CD14-positive monocyte (primary cell): ENCODE data around the gene BMP7. TPM values are rescaled to one million over a fixed set of nuclear protein-coding genes. Genes with fewer than 3 reads are reported as not detected.

Experiments used
- DNase-seq, 3 donors: peaks; one replicate each; pipeline ENCODE4 v3.0.0-alpha.2; 2011 to 2022
- H2AFZ ChIP-seq: 2 replicates; pipeline ENCODE4 v1.6.0; 2012; ENCODE audit warnings: mild to moderate bottlenecking, low read depth, low read length, inconsistent platforms; ENCODE audit not compliant: insufficient read depth, poor library complexity, severe bottlenecking
- H3K27ac ChIP-seq, 2 donors: 1 replicate in 1 of 2; 2 replicates in 1 of 2; pipeline ENCODE4 v1.5.1; 2012 to 2013; ENCODE audit warnings: low read length in 2 of 2, control low read depth in 1 of 2, inconsistent platforms in 1 of 2, low read depth in 1 of 2, mild to moderate bottlenecking in 1 of 2
- H3K27me3 ChIP-seq, 2 donors: one replicate each; pipeline versions ENCODE4 v1.6.0 to v1.6.1; 2011 to 2013; ENCODE audit warnings: low read length in 2 of 2; ENCODE audit not compliant: control insufficient read depth in 2 of 2, insufficient read depth in 2 of 2
- H3K36me3 ChIP-seq, 2 donors: replicated peaks in 1 of 2; 1 replicate in 1 of 2; 2 replicates in 1 of 2; pipeline versions ENCODE4 v1.5.1 to v1.6.1; 2012 to 2013; ENCODE audit warnings: low read length in 2 of 2, control low read depth in 1 of 2, inconsistent platforms in 1 of 2, mild to moderate bottlenecking in 1 of 2; ENCODE audit not compliant: insufficient read depth in 2 of 2, control insufficient read depth in 1 of 2
- H3K4me1 ChIP-seq, 2 donors: 1 replicate in 1 of 2; 2 replicates in 1 of 2; pipeline versions ENCODE4 v1.5.1 to v1.6.1; 2012 to 2013; ENCODE audit warnings: low read length in 2 of 2, control low read depth in 1 of 2, inconsistent platforms in 1 of 2, mild to moderate bottlenecking in 1 of 2, moderate library complexity in 1 of 2; ENCODE audit not compliant: insufficient read depth in 2 of 2, control insufficient read depth in 1 of 2
- H3K4me2 ChIP-seq: replicated peaks from 2 replicates; pipeline ENCODE3; 2012; ENCODE audit warnings: low read length, moderate library complexity, mild to moderate bottlenecking; ENCODE audit not compliant: poor library complexity, severe bottlenecking; ENCODE audit errors: extremely low read depth
- H3K4me3 ChIP-seq, 3 experiments: fragments of 200-600 bp in 1 of 3; sonication (generic) in 1 of 3; replicated peaks in 1 of 3; 1 replicate in 2 of 3; 2 replicates in 1 of 3; pipeline ENCODE4 v1.5.1; 2011 to 2013; ENCODE audit warnings: low read length in 3 of 3, mild to moderate bottlenecking in 3 of 3, control low read depth in 2 of 3, low read depth in 2 of 3, inconsistent platforms in 1 of 3, moderate library complexity in 1 of 3
- H3K79me2 ChIP-seq: 2 replicates; pipeline ENCODE4 v1.6.0; 2012; ENCODE audit warnings: mild to moderate bottlenecking, control low read depth, inconsistent platforms, low read length, moderate library complexity; ENCODE audit not compliant: insufficient read depth
- H3K9ac ChIP-seq: 2 replicates; pipeline ENCODE4 v1.6.0; 2017; ENCODE audit warnings: low read length, mild to moderate bottlenecking; ENCODE audit not compliant: insufficient read depth, poor library complexity, severe bottlenecking
- H3K9me3 ChIP-seq, 2 donors: replicated peaks in 1 of 2; 1 replicate in 1 of 2; 2 replicates in 1 of 2; pipeline versions ENCODE4 v1.5.1 to v1.6.1; 2012 to 2013; ENCODE audit warnings: low read length in 2 of 2, control low read depth in 1 of 2; ENCODE audit not compliant: control insufficient read depth in 1 of 2, insufficient read depth in 1 of 2
- H4K20me1 ChIP-seq: 2 replicates; pipeline ENCODE4 v1.6.0; 2012; ENCODE audit warnings: mild to moderate bottlenecking, low read length, control low read depth, moderate library complexity; ENCODE audit not compliant: insufficient read depth
- H3K27ac Mint-ChIP-seq, 7 donors: one replicate each; pipeline ENCODE4 v1.8.0; 2020; ENCODE audit warnings: mild to moderate bottlenecking in 7 of 7, mixed read lengths in 7 of 7, moderate library complexity in 6 of 7, inconsistent platforms in 2 of 7
- H3K27me3 Mint-ChIP-seq, 3 donors: one replicate each; pipeline ENCODE4 v1.8.0; 2021 to 2022; ENCODE audit warnings: low read depth in 3 of 3, mild to moderate bottlenecking in 3 of 3, mixed read lengths in 3 of 3, moderate library complexity in 3 of 3, inconsistent platforms in 1 of 3
- H3K36me3 Mint-ChIP-seq, 2 donors: one replicate each; pipeline ENCODE4 v1.8.0; 2020; ENCODE audit warnings: mixed read lengths in 2 of 2, inconsistent platforms in 1 of 2, mild to moderate bottlenecking in 1 of 2
- H3K4me1 Mint-ChIP-seq: one replicate; pipeline ENCODE4 v1.8.0; 2020; ENCODE audit warnings: mild to moderate bottlenecking, mixed read lengths
- H3K4me3 Mint-ChIP-seq, 2 donors: one replicate each; pipeline ENCODE4 v1.8.0; 2020; ENCODE audit warnings: mild to moderate bottlenecking in 2 of 2, mixed read lengths in 2 of 2, moderate library complexity in 1 of 2
- H3K9me3 Mint-ChIP-seq, 7 donors: one replicate each; pipeline ENCODE4 v1.8.0; 2020 to 2022; ENCODE audit warnings: mixed read lengths in 7 of 7, mild to moderate bottlenecking in 6 of 7, moderate library complexity in 6 of 7, inconsistent platforms in 2 of 7
- CTCF ChIP-seq: fragments of 200-600 bp; IDR thresholded peaks from one replicate; pipeline ENCODE4 v1.8.0; 2022; ENCODE audit warnings: antibody characterized with exemption, mild to moderate bottlenecking
- WGBS: methylation state at CpG from one replicate; pipeline ENCODE4 v1.1.5; 2013; ENCODE audit warnings: missing lambda C conversion rate; ENCODE audit not compliant: insufficient coverage; 5-methylcytosine and 5-hydroxymethylcytosine counted together
- intact Hi-C, 2 donors: fragments of 100-400 bp; cut with micrococcal nuclease; formaldehyde crosslinking; loops; one replicate each; pipeline versions ENCODE4 v1.15.0 to v1.15.1; 2023
- polyA plus RNA-seq, 3 donors: library from polyadenylated mRNA; depleted of rRNA in 1 of 3; unstranded in 2 of 3; stranded (reverse) in 1 of 3; fragments of 300-500 nt in 2 of 3; fragments of >200 nt in 1 of 3; fragmentation: Illumina TruSeq in 2 of 3; gene quantifications; 1 replicate in 2 of 3; 2 replicates in 1 of 3; pipeline ENCODE4 v1.2.3, GENCODE V29; 2012 to 2021

BMP7 gene
- polyA plus RNA-seq, 3 donors = not detected

GRCh38 chr20:57190536-57191264, 75.7 kb downstream of the BMP7 start:
- H3K4me3 ChIP-seq = no peak overlapping the region
- TF ChIP-seq CTCF = no peak
- H3K9me3 ChIP-seq = no peaks in the 10 kb centered on the region
- no peak for DNase-seq
- intact Hi-C loops = no loop called here
- no peaks in the 10 kb centered on the region for H3K4me1 ChIP-seq
- no peak overlapping the region for H3K27ac ChIP-seq
- no peaks in the 10 kb centered on the region for H3K27me3 ChIP-seq
- H3K36me3 Mint-ChIP-seq = no peaks in the 10 kb centered on the region
- no peaks in the 10 kb centered on the region for H3K4me1 Mint-ChIP-seq
- H3K79me2 ChIP-seq = no peaks in the 10 kb centered on the region
- no peaks in the 10 kb centered on the region for H3K36me3 ChIP-seq
- H3K4me2 ChIP-seq = no peak overlapping the region
- H3K9ac ChIP-seq = no peak overlapping the region
- peaks cover 0 to 5% (median 4%) of the 10 kb centered on the region in 3 donors for H3K27me3 Mint-ChIP-seq
- no peaks in the 10 kb centered on the region for H4K20me1 ChIP-seq
- H3K9me3 Mint-ChIP-seq = no peaks in the 10 kb centered on the region
- WGBS = 97% methylated on average over 13 of the region's 17 CpGs
- H2AFZ ChIP-seq = no peak overlapping the region
- no peak overlapping the region for H3K27ac Mint-ChIP-seq
- H3K4me3 Mint-ChIP-seq = no peak overlapping the region

- Histone ChIP-seq H3K4me3 (no peak overlapping the region), H3K79me2 (no peaks in the 10 kb centered on the region), H2AFZ (no peak overlapping the region), H3K27ac (no peak overlapping the region), H4K20me1 (no peaks in the 10 kb centered on the region), H3K9me3 (no peaks in the 10 kb centered on the region), H3K4me2 (no peak overlapping the region), H3K9ac (no peak overlapping the region), H3K27me3 (no peaks in the 10 kb centered on the region), H3K36me3 (no peaks in the 10 kb centered on the region), H3K4me1 (no peaks in the 10 kb centered on the region)
- Mint-ChIP-seq H3K27ac (no peak overlapping the region), H3K9me3 (peaks cover 0 to 3% (median 0%) of the 10 kb centered on the region in 7 donors), H3K36me3 (no peaks in the 10 kb centered on the region), H3K4me3 (no peak overlapping the region), H3K27me3 (peaks cover 0 to 6% (median 5%) of the 10 kb centered on the region in 3 donors), H3K4me1 (no peaks in the 10 kb centered on the region)
- no peak for DNase-seq
- intact Hi-C loops = no loop called here
- WGBS = 98% methylated on average over 4 of the region's 5 CpGs
- TF ChIP-seq CTCF = no peak
These were observed 76.7 kb downstream of the BMP7 start for GRCh38 chr20:57189713-57190112.
